Activated T-cell treated with anti-CD3 and anti-CD28 coated beads, Interleukin-2, amount 50 U/mL, for 48 hours (primary cell): ENCODE measurements around the gene ZNF330.

Experiments used
- DNase-seq, 2 experiments: peaks; one replicate each; pipeline ENCODE4 v3.0.0-alpha.2; 2020

ZNF330 gene

GRCh38 chr4:141238186-141238585, 17.5 kb downstream of the ZNF330 start:
- DNase-seq, result no peak

- DNase-seq, result no peak
These were observed 19.6 kb downstream of the ZNF330 start for GRCh38 chr4:141240259-141240658.

- DNase-seq, result no peak
These were observed 20.0 kb downstream of the ZNF330 start for GRCh38 chr4:141240671-141241070.

- DNase-seq, result no peak
These were observed 21.3 kb downstream of the ZNF330 start for GRCh38 chr4:141241986-141242385.

- DNase-seq, result no peak
These were observed 23.7 kb downstream of the ZNF330 start for GRCh38 chr4:141244419-141244818.

GRCh38 chr4:141246243-141246642, 25.5 kb downstream of the ZNF330 start:
- no peak for DNase-seq

- no peak for DNase-seq
These were observed 26.2 kb downstream of the ZNF330 start for GRCh38 chr4:141246683-141247429.

GRCh38 chr4:141247430-141247780, 26.7 kb downstream of the ZNF330 start:
- no peak for DNase-seq

- DNase-seq, result no peak
These were observed 27.3 kb downstream of the ZNF330 start for GRCh38 chr4:141248029-141248428.

GRCh38 chr4:141248486-141248885, 27.8 kb downstream of the ZNF330 start:
- no peak for DNase-seq

GRCh38 chr4:141254326-141254725, 33.6 kb downstream of the ZNF330 start:
- no peak for DNase-seq

GRCh38 chr4:141255016-141255415, 34.3 kb downstream of the ZNF330 start:
- no peak for DNase-seq

GRCh38 chr4:141258558-141258957, 37.9 kb downstream of the ZNF330 start:
- DNase-seq, result no peak

- DNase-seq, result no peak
These were observed 55.1 kb downstream of the ZNF330 start for GRCh38 chr4:141275834-141276233.

- no peak for DNase-seq
These were observed 62.5 kb downstream of the ZNF330 start for GRCh38 chr4:141283152-141283551.

GRCh38 chr4:141283563-141283962, 62.9 kb downstream of the ZNF330 start:
- no peak for DNase-seq
